Measurements from ENCODE around the gene NEFH.
"Not testable (repeated sequence)": the region's sequence is repeated elsewhere in the genome, so short reads cannot be mapped to it uniquely, and the experiment has no call there.

The NEFH gene

GRCh38 chr22:29487426-29487986, 7.5 kb downstream of the NEFH start:
- FAIRE-seq (no peak), DNase-seq (ENCODE audit: extremely low spot score, insufficient read length, low read depth) (no peak)

DNA sequence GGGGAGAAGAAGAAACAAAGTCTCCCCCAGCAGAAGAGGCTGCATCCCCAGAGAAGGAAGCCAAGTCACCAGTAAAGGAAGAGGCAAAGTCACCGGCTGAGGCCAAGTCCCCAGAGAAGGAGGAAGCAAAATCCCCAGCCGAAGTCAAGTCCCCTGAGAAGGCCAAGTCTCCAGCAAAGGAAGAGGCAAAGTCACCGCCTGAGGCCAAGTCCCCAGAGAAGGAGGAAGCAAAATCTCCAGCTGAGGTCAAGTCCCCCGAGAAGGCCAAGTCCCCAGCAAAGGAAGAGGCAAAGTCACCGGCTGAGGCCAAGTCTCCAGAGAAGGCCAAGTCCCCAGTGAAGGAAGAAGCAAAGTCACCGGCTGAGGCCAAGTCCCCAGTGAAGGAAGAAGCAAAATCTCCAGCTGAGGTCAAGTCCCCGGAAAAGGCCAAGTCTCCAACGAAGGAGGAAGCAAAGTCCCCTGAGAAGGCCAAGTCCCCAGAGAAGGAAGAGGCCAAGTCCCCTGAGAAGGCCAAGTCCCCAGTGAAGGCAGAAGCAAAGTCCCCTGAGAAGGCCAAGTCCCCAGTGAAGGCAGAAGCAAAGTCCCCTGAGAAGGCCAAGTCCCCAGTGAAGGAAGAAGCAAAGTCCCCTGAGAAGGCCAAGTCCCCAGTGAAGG, 9.2 kb downstream of the NEFH start:
- DNase-seq (ENCODE audit: extremely low spot score, insufficient read length, low read depth), result not testable (repeated sequence)
- FAIRE-seq, result peak; percentile 51

- FAIRE-seq, result no peak
- DNase-seq (ENCODE audit: extremely low spot score, insufficient read length, low read depth), result no peak
Observed at GRCh38 chr22:29491012-29491411, 11.0 kb downstream of the NEFH start.

- DNase-seq (ENCODE audit: extremely low spot score, insufficient read length, low read depth), result no peak
- no peak for FAIRE-seq
Observed at GRCh38 chr22:29493636-29494035, 13.6 kb downstream of the NEFH start.

DNA sequence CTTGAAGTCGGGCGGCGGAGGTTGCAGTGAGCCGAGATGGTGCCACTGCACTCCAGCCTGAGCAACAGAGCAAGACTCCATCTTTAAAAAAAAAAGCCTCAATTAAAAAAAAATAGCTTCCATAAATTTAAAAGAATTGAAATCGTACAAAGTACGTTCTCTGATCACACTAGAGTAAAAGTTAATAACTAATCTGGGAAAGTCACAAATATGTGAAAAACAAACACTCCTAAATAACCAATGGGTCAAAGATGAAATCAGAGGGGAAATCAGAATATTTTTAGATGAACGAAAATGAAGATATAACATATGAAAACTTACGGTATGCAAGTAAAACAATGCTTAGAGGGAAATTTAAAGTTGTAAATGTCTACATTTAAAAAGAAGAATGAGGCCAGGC, 19.8 kb downstream of the NEFH start:
- DNase-seq (ENCODE audit: extremely low spot score, insufficient read length, low read depth) (no peak), FAIRE-seq (no peak)

GRCh38 chr22:29503811-29504372, 23.9 kb downstream of the NEFH start:
- DNase-seq (ENCODE audit: extremely low spot score, insufficient read length, low read depth) (no peak), FAIRE-seq (no peak)

- DNase-seq (ENCODE audit: extremely low spot score, insufficient read length, low read depth) (no peak), FAIRE-seq (no peak)
Observed at GRCh38 chr22:29509298-29509697, 29.3 kb downstream of the NEFH start.

GRCh38 chr22:29509815-29510214, 29.8 kb downstream of the NEFH start:
- DNase-seq (ENCODE audit: extremely low spot score, insufficient read length, low read depth), result no peak
- FAIRE-seq, result no peak

DNA sequence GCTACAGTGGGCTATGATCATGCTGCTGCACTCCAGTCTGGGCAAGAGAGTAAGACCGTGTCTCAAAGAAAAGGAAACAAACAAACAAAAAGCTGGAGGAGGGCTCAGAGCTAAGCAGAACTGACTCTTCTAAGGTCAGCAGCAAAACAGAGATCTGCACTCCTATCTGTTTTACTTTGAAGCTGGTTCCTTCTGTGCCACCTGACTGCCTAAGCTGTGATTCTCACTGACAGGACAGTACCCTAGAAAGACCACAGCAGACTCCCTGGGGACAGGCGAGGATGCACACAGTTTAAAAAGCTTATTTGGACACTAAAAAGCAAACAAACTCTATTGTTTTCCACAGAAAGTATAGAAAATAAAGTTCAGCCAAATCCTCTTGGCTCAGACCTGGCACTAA, 30.5 kb downstream of the NEFH start:
- no peak for FAIRE-seq
- DNase-seq (ENCODE audit: extremely low spot score, insufficient read length, low read depth), result no peak

GRCh38 chr22:29511126-29511862, 31.3 kb downstream of the NEFH start:
- FAIRE-seq (no peak), DNase-seq (ENCODE audit: extremely low spot score, insufficient read length, low read depth) (no peak)

GRCh38 chr22:29512031-29512430, 32.0 kb downstream of the NEFH start:
- FAIRE-seq, result no peak

DNA sequence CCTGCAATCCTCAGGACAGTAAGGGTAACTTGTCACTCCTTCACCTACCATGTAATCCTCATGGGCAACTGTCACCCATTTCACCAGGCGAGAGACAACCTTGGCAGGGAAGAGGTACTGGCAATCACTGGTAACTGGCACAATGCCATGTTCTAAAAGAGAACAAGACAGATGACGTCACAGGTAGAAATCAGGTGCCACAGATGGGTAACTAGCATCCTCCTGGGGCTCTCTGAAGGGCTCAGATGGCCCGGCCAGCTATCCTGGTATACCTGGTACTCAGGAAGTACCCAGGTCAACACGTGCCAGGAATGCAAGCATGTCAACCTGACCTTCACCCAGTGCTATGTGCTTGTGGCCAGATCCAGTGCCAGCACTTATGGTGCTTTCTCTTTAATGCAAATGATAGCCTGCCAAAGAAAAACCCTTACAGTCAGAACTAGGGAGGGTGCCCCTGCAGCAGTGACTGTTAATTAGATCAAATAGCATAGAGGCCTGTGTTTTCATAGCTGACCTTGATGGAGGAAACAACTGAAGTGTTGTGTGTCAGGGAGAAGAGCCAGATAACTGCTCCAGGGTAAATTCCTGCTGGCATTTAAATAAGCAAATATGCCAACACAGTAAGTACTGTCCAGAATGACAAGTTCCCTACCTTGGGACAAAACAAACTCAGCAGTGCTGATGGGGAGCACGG, 37.3 kb downstream of the NEFH start:
- FAIRE-seq (no peak), DNase-seq (ENCODE audit: extremely low spot score, insufficient read length, low read depth) (no peak)

More at GRCh38 chr22:29512031-29512430, 32.0 kb downstream of the NEFH start:
- no peak for DNase-seq (ENCODE audit: extremely low spot score, insufficient read length, low read depth)

DNA sequence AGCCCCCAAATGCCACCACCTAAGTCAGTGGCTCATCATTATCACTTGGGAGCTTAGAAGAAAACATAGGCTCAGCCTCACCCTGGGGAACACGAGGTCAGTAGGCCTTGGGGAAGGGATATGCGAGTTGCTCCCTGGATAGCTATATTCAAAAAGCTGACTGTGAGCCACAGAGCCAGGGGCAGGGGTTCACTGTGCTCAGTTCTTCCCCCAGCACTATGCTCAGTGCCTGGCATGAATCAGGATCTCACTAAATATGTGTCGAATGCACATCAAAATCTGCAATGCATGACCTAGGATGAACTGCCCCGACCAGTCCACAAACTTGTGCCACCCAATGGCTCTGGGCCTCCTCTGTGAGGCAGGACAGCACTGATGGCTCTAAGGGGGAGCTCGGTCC, 38.4 kb downstream of the NEFH start:
- FAIRE-seq (no peak), DNase-seq (ENCODE audit: extremely low spot score, insufficient read length, low read depth) (no peak)

DNA sequence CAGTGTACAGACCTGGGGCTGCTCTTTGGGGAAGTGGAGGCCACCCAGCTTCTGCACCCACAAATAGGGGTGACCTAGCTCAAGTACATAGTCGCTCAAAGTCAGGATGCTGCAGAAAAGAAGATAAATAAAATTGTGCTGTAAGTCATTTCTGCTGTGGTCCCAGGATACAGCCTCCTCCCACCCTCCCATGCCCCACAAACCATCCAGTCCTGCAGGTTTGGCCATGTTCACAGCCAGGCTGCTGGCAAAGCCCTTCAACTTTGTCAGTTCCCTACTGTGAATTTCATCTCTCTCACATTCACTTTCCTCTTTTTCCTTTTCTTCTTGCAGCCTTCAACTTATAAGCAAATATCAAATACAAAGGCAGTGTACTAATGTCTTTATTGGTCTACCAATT, 40.0 kb downstream of the NEFH start:
- DNase-seq (ENCODE audit: extremely low spot score, insufficient read length, low read depth) (no peak), FAIRE-seq (no peak)

DNA sequence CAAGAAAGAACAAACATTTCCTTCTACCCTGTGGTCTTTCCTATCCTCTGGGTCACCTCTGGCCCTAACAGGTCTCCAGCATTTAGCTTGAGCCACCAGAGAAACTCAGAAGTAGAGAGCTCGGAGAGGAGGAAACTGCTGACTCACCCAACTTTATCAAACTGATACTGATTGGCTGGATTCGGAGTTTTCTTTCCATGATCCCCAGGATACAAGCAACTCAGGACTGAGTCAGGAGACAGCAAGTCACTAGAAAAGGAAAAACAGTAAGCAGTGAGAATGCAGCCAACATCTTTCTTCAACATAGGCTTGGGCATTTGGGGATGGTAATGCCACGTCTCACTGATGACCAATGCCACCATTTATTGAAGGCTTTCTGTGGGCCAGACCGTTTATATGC, 40.8 kb downstream of the NEFH start:
- no peak for DNase-seq (ENCODE audit: extremely low spot score, insufficient read length, low read depth)
- FAIRE-seq, result no peak

- no peak for DNase-seq (ENCODE audit: extremely low spot score, insufficient read length, low read depth)
- FAIRE-seq, result no peak
Observed at GRCh38 chr22:29521526-29521925, 41.5 kb downstream of the NEFH start.

DNA sequence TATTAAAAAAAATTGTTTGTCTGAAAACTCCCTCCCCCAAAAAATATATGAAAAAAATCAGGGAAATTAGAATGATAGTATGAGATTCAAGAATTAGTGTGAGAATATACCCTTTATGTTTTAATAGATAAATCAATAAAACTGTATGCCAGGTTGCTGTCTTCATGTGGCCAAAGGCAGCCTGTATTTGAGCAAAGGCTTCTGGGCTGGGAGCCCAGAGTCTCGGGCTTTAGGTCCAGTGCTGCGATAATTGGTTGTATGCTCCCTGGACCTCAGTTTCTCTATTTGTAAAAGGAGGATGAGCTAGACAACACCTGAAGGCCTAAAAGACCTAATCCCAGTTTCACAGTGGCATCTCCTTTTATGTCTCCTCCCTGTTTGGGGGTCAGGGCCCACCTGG, 43.7 kb downstream of the NEFH start:
- no peak for FAIRE-seq
- DNase-seq (ENCODE audit: extremely low spot score, insufficient read length, low read depth), result no peak

DNA sequence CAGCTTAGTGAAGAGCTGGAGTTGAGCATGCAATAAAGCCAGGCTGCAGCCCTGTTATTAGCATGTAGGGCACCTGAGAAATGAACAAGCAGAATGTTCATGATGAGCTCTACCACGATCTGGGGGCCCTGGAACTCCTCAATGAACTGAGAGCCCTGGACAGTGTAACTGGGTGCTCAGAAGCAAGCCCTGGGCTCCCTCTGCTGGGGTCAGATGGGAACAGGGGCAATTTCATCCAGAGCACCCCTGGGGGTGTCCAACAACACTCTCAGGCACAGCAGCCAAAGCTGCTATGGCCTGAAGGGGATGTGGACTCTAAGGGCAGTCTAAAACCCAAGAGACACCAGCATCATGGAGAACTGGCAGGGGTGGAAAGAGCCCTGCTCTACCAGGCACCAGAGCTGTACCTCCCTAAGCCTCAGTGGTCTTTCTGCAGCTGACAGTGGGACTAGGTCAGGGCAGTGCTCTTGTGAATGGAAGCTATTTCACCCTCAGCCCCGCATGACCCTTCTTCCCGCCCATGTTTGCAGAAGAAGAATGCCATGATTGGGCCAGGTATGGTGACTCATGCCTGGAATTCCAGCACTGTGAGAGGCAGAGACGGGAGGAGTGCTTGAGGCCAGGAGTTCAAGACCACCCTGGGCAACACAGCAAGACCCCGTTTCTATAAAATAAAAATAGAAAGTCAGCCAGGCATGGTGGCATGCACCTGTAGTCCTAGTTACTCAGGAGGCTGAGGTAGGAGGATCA, 44.6 kb downstream of the NEFH start:
- DNase-seq (ENCODE audit: extremely low spot score, insufficient read length, low read depth) (peak; percentile 22), FAIRE-seq (no peak)

DNA sequence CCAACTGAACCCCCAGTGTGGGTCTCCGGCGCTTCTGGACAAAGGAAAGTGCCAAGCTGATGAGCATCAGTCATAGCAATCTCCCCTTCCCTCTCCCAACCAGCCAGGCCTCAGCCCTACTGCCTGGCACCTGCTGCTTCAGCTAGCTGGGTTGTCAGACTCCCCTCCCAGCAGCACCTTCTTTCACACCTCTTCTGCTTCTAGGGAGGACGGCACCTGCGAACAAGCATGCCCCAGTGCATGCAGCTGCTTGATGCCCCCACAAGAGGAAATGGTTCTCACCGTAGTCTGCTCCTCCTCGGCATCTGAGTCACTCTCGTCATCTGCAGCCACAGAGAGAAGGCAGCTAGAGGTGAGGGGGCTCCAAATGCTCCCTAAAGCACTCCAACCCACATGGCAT, 48.1 kb downstream of the NEFH start:
- DNase-seq (ENCODE audit: extremely low spot score, insufficient read length, low read depth) (no peak), FAIRE-seq (no peak)

GRCh38 chr22:29530716-29531115, 50.7 kb downstream of the NEFH start:
- no peak for DNase-seq (ENCODE audit: extremely low spot score, insufficient read length, low read depth)
- FAIRE-seq, result no peak

Measured in GM18507 (cell line).